K562 (cell line): ENCODE measurements around the gene BBS5. TPM values are rescaled to one million over a fixed set of nuclear protein-coding genes. Genes with fewer than 3 reads are reported as not detected.
A peak's percentile ranks its signal among the peaks of the same experiment; 100 is the strongest.

Source experiments
- ATAC-seq: fragments of 200-7000 bp; cut with Tn5 transposase; 3 replicates; pipeline ENCODE4 v1.9.1; 2020; ENCODE audit warnings: moderate library complexity
- BruUV-seq: library from RNA; stranded (reverse); fragments of 400-500 nt; replicated peaks from 2 replicates; lab custom pipeline; 2021; lab: Mats Ljungman, UMichigan
- CTCF ChIA-PET: fragments of 300-600 bp; formaldehyde crosslinking; extraction: SDS; loops from one replicate; lab custom pipeline; 2021; ENCODE audit warnings: low intra/inter-chr PET ratio; lab: Yijun Ruan, JAX
- POLR2A ChIA-PET: fragments of 300-600, 350-650 bp; sonication (Branson Sonifier 250); formaldehyde crosslinking; extraction: SDS; loops from one replicate; lab custom pipeline; 2021; ENCODE audit warnings: antibody characterized with exemption, inconsistent platforms; lab: Yijun Ruan, JAX
- DNase-seq, 4 experiments: peaks; one replicate each; pipeline versions ENCODE4 v3.0.0 to v3.0.0-alpha.2; 2011 to 2018; ENCODE audit warnings: low spot score in 3 of 4, mixed read lengths in 3 of 4; ENCODE audit errors: extremely low read depth in 1 of 4
- FAIRE-seq: peaks from 2 replicates; lab custom pipeline; 2011; peaks lifted over from hg19 to GRCh38; lab: Jason Lieb, UNC
- H2AFZ ChIP-seq: 2 replicates; pipeline ENCODE4 v1.6.0; 2011; ENCODE audit warnings: low read depth, low read length, control low read depth, inconsistent platforms
- H3K27ac ChIP-seq: fragments of 200-600 bp; 3 replicates; pipeline ENCODE4 v1.8.0; 2011; ENCODE audit warnings: low read depth, mild to moderate bottlenecking, control low read depth, inconsistent platforms, low read length, moderate library complexity, mixed read lengths; ENCODE audit errors: extremely low read depth
- H3K27me3 ChIP-seq, 2 experiments: fragments of 300-600 bp in 1 of 2; 2 replicates in 1 of 2; 3 replicates in 1 of 2; pipeline versions ENCODE4 v1.6.0 to v1.8.0; 2011; ENCODE audit warnings: inconsistent platforms in 2 of 2, low read length in 2 of 2, mild to moderate bottlenecking in 1 of 2, mixed read lengths in 1 of 2, moderate library complexity in 1 of 2; ENCODE audit not compliant: control insufficient read depth in 2 of 2, insufficient read depth in 2 of 2
- H3K36me3 ChIP-seq: fragments of 300-600 bp; 3 replicates; pipeline ENCODE4 v1.8.0; 2011; ENCODE audit warnings: mild to moderate bottlenecking, low read length, inconsistent platforms; ENCODE audit not compliant: control insufficient read depth, insufficient read depth
- H3K4me1 ChIP-seq, 2 experiments: fragments of 200-600 bp in 1 of 2; replicated peaks in 1 of 2; 2 replicates in 1 of 2; 3 replicates in 1 of 2; pipeline versions ENCODE4 v1.5.1 to v1.8.0; 2011; ENCODE audit warnings: inconsistent platforms in 2 of 2, low read length in 2 of 2, mild to moderate bottlenecking in 1 of 2, mixed read lengths in 1 of 2, moderate library complexity in 1 of 2; ENCODE audit not compliant: control insufficient read depth in 2 of 2, insufficient read depth in 2 of 2
- H3K4me2 ChIP-seq: 2 replicates; pipeline ENCODE4 v1.6.1; 2011; ENCODE audit warnings: low read length, control low read depth, inconsistent platforms, mixed read lengths; ENCODE audit not compliant: insufficient read depth
- H3K4me3 ChIP-seq: fragments of 200-600 bp; sonication (generic), shearing (Covaris generic); 2 replicates; pipeline ENCODE4 v1.5.1; 2016; ENCODE audit warnings: control low read depth, inconsistent platforms
- H3K79me2 ChIP-seq: fragments of 200-600 bp; 3 replicates; pipeline ENCODE4 v1.8.0; 2011; ENCODE audit warnings: low read length, inconsistent platforms; ENCODE audit not compliant: control insufficient read depth, insufficient read depth
- H3K9ac ChIP-seq, 2 experiments: 2 replicates each; pipeline versions ENCODE4 v1.6.0 to v1.6.1; 2011; ENCODE audit warnings: low read depth in 2 of 2, low read length in 2 of 2, control low read depth in 1 of 2, inconsistent platforms in 1 of 2, mild to moderate bottlenecking in 1 of 2, mixed read lengths in 1 of 2; ENCODE audit not compliant: insufficient read depth in 1 of 2
- H3K9me1 ChIP-seq: one replicate; pipeline ENCODE4 v1.6.0; 2011; ENCODE audit warnings: inconsistent platforms, mild to moderate bottlenecking, low read length, moderate library complexity; ENCODE audit not compliant: control insufficient read depth, insufficient read depth
- H3K9me3 ChIP-seq: replicated peaks from 2 replicates; pipeline ENCODE4 v1.5.1; 2011; ENCODE audit warnings: low read depth, low read length, inconsistent platforms; ENCODE audit not compliant: control insufficient read depth, insufficient read depth
- H4K20me1 ChIP-seq: replicated peaks from 2 replicates; pipeline ENCODE4 v1.6.1; 2011; ENCODE audit warnings: low read length, inconsistent platforms, mixed read lengths; ENCODE audit not compliant: control insufficient read depth, insufficient read depth
- AFF1 ChIP-seq, 2 experiments: fragments of 450-650 bp; IDR thresholded peaks; 2 replicates each; pipeline ENCODE4 v1.6.1; 2018; ENCODE audit warnings: mild to moderate bottlenecking in 2 of 2, low read depth in 1 of 2; ENCODE audit not compliant: partially characterized antibody in 2 of 2
- BACH1 ChIP-seq: fragments of 200-800 bp; sonication (Bioruptor generic); IDR thresholded peaks from 2 replicates; pipeline ENCODE4 v1.6.1; 2016; ENCODE audit warnings: missing genetic modification characterization, missing compliant biosample characterization
- ETS2 ChIP-seq: IDR thresholded peaks from 2 replicates; pipeline ENCODE4 v1.6.1; 2016; ENCODE audit warnings: borderline replicate concordance, missing genetic modification characterization, mild to moderate bottlenecking, moderate library complexity, missing compliant biosample characterization; ENCODE audit not compliant: poor library complexity, severe bottlenecking
- FOSL1 ChIP-seq: fragments of 200-800 bp; sonication (Bioruptor generic); conservative IDR thresholded peaks from 2 replicates; pipeline ENCODE4 v1.6.1; 2016; ENCODE audit warnings: missing genetic modification characterization, missing compliant biosample characterization
- GTF2F1 ChIP-seq: IDR thresholded peaks from 2 replicates; pipeline ENCODE4 v1.6.1; 2011; ENCODE audit warnings: low read depth, low read length, improper control_type of control experiment
- MCM2 ChIP-seq: fragments of 450-650 bp; IDR thresholded peaks from 2 replicates; pipeline ENCODE4 v1.6.1; 2017; ENCODE audit warnings: low read depth, mild to moderate bottlenecking
- SNIP1 ChIP-seq: fragments of 450-650 bp; IDR thresholded peaks from 2 replicates; pipeline ENCODE4 v1.7.1; 2017; ENCODE audit warnings: low read depth, mild to moderate bottlenecking
- TEAD4 ChIP-seq, 2 experiments: sonication (generic) in 1 of 2; formaldehyde crosslinking in 1 of 2; IDR thresholded peaks; 2 replicates each; pipeline versions ENCODE4 v1.6.1 to v1.8.0; 2012 to 2022; ENCODE audit warnings: borderline replicate concordance in 1 of 2, inconsistent platforms in 1 of 2, low read length in 1 of 2, mild to moderate bottlenecking in 1 of 2, missing genetic modification reagents in 1 of 2
- ZBTB12 ChIP-seq: fragments of 250-450 bp; sonication (Bioruptor Pico); IDR thresholded peaks from 2 replicates; pipeline ENCODE4 v1.4.0; 2020
- ZNF174 ChIP-seq: fragments of 250-450 bp; sonication (Bioruptor Pico); IDR thresholded peaks from 2 replicates; pipeline ENCODE4 v1.4.0; 2020; ENCODE audit warnings: mild to moderate bottlenecking
- WGBS: fragments of 100-300 bp; shearing (Covaris generic); methylation state at CpG from one replicate; pipeline ENCODE4 v1.1.6; 2016; ENCODE audit warnings: low coverage, mixed read lengths; ENCODE audit not compliant: insufficient coverage; ENCODE audit errors: missing lambda C conversion rate; 5-methylcytosine and 5-hydroxymethylcytosine counted together
- in situ Hi-C: fragments of 300-500 bp; cut with MboI; formaldehyde crosslinking; loops from 4 replicates; pipeline ENCODE4 v1.15.0; 2018; ENCODE audit warnings: inconsistent platforms, mixed read lengths
- intact Hi-C: fragments of 100-400 bp; cut with micrococcal nuclease; formaldehyde crosslinking; loops from 2 replicates; pipeline ENCODE4 v1.14.2; 2022
- polyA plus RNA-seq, 8 experiments: library from polyadenylated mRNA; depleted of rRNA in 4 of 8; stranded (reverse) in 5 of 8; unstranded in 3 of 8; fragments of >200 nt; fragmentation: Nextera tagmentation in 2 of 8; fragmentation: Illumina TruSeq in 1 of 8; extraction: Ambion mirVana in 2 of 8; extraction: Trizol in 1 of 8; gene quantifications; 2 replicates each; pipeline versions ENCODE4 v1.2.1 to v1.2.3, GENCODE V29; 2011 to 2014; ENCODE audit warnings: inconsistent platforms in 1 of 8, missing spikeins in 1 of 8
- total RNA-seq, 7 experiments: library from RNA; depleted of rRNA in 6 of 7; stranded (reverse); fragments of >200 nt in 6 of 7; fragmentation: Illumina TruSeq in 2 of 7; extraction: Trizol in 2 of 7; gene quantifications; 2 replicates each; pipeline versions ENCODE4 v1.2.1 to v1.2.3, GENCODE V29; 2011 to 2021; ENCODE audit warnings: low replicate concordance in 1 of 7
- TF ChIP-seq, protein P1 (sequence below): sonication (generic); IDR thresholded peaks from 2 replicates; pipeline ENCODE4 v1.6.1; 2016

The BBS5 gene
- total and polyA plus RNA-seq, 9 of the 15 experiments (the other 6 are each of a cell fraction or from before 2014, with no cell fraction given), result 0.48 to 6.9 (median 4.3) TPM

- TF ChIP-seq AFF1 (IDR thresholded peaks at IDR 0.05; ENCODE audit: low read depth in 1 of 2, partially characterized antibody in 2 of 2), result no peak
- no peak for TF ChIP-seq SNIP1
- no peak for TF ChIP-seq GTF2F1
- TF ChIP-seq ETS2 (tag), result no peak
- TF ChIP-seq MCM2, result no peak
These were observed 31.0 kb upstream of the BBS5 start (continued) for GRCh38 chr2:169448316-169448715.

DNA sequence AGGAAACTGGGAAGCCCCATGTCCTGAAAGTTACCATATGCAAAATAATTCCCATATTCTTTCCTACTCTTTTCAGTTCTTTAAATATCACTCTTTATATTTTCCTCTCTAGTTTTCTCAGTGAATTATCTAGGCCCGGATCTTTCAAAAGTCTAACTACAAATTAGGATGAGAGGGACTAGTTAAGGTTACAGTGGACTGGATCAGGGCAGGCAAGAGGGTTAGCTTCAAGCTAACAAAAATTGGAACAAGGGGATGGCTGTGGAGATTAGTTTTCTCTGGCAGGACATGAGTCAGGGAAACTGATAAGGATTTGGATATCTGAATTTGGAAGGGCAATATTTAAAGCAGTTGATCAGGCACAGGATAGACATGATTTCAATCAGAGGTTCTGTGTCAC, 30.4 kb upstream of the BBS5 start:
- in situ Hi-C loops, result no loop called here

More for the DNA sequence above, 30.4 kb upstream of the BBS5 start:
- H3K27ac ChIP-seq, result no peak overlapping the region
- H3K9me3 ChIP-seq, result 0 out of 2 replicates have a peak, but pooled peaks cover 1% of the 10 kb centered on the region
- intact Hi-C loops, result no loop called here
- H3K27me3 ChIP-seq, result no peaks in the 10 kb centered on the region
- no peak overlapping the region for H3K4me3 ChIP-seq
- no peak overlapping the region for H2AFZ ChIP-seq
- no peaks in the 10 kb centered on the region for H4K20me1 ChIP-seq
- H3K9me1 ChIP-seq, result no peaks in the 10 kb centered on the region
- ATAC-seq (no peak), DNase-seq (no peak), FAIRE-seq (no peak)
- ChIA-PET CTCF (no interaction called here), POLR2A (interaction anchor here (0.6 kb wide), 1 partner anchor 9 kb away, joined by 3 read pairs; no protein-coding TSS in a partner anchor)
- no peaks in the 10 kb centered on the region for H3K79me2 ChIP-seq
- BruUV-seq, result no TSS peak
- WGBS, result 0% methylated on average over 1 of the region's 1 CpG
- H3K4me1 ChIP-seq, result no peaks in the 10 kb centered on the region; a peak in 1 of 5 replicates
- H3K4me2 ChIP-seq, result no peak overlapping the region
- no peak overlapping the region for H3K9ac ChIP-seq
- TF ChIP-seq BACH1 (no peak), ZBTB12 (CRISPR knock-in tag) (no peak), FOSL1 (tag) (peak; percentile 32; the same call in 1 of the 2 replicates), ZNF174 (CRISPR knock-in tag) (no peak), TEAD4 (IDR thresholded peaks at IDR 0.05; ENCODE audit: low read length) (no peak), TEAD4 (CRISPR knock-in tag; IDR thresholded peaks at IDR 0.05; ENCODE audit: borderline replicate concordance) (no peak)
- TF ChIP-seq, protein P1, sequence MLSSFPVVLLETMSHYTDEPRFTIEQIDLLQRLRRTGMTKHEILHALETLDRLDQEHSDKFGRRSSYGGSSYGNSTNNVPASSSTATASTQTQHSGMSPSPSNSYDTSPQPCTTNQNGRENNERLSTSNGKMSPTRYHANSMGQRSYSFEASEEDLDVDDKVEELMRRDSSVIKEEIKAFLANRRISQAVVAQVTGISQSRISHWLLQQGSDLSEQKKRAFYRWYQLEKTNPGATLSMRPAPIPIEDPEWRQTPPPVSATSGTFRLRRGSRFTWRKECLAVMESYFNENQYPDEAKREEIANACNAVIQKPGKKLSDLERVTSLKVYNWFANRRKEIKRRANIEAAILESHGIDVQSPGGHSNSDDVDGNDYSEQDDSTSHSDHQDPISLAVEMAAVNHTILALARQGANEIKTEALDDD, result peak; percentile 91
- no peaks in the 10 kb centered on the region for H3K36me3 ChIP-seq
